Hepatocyte (in vitro differentiated cells): ENCODE data around the gene C14orf180. TPM values are rescaled to one million over a fixed set of nuclear protein-coding genes. Genes with fewer than 3 reads are reported as not detected.

Source experiments
- DNase-seq: peaks from one replicate; pipeline ENCODE4 v3.0.0-alpha.2; 2016; ENCODE audit warnings: low spot score
- H2AFZ ChIP-seq: fragments of 200-600 bp; sonication (generic); 2 replicates; pipeline ENCODE4 v1.6.0; 2016; ENCODE audit warnings: antibody characterized with exemption, mild to moderate bottlenecking
- H3K27ac ChIP-seq: fragments of 200-600 bp; sonication (generic); 2 replicates; pipeline ENCODE4 v1.5.1; 2016; ENCODE audit warnings: mild to moderate bottlenecking
- H3K27me3 ChIP-seq: fragments of 200-600 bp; sonication (generic); 2 replicates; pipeline ENCODE4 v1.6.1; 2016
- H3K36me3 ChIP-seq: fragments of 200-600 bp; sonication (generic); replicated peaks from 2 replicates; pipeline ENCODE4 v1.5.1; 2016; ENCODE audit warnings: low read depth; ENCODE audit not compliant: insufficient read depth
- H3K4me1 ChIP-seq: fragments of 200-600 bp; sonication (generic); 2 replicates; pipeline ENCODE4 v1.5.1; 2016; ENCODE audit warnings: mild to moderate bottlenecking, moderate library complexity; ENCODE audit not compliant: insufficient read depth
- H3K4me2 ChIP-seq: fragments of 200-600 bp; sonication (generic); 2 replicates; pipeline ENCODE4 v1.6.0; 2016
- H3K4me3 ChIP-seq: fragments of 200-600 bp; sonication (generic); 2 replicates; pipeline ENCODE4 v1.5.1; 2016; ENCODE audit warnings: mild to moderate bottlenecking
- H3K79me2 ChIP-seq: fragments of 200-600 bp; sonication (generic); 2 replicates; pipeline ENCODE4 v1.6.0; 2017; ENCODE audit warnings: mild to moderate bottlenecking
- H3K9me2 ChIP-seq: fragments of 200-600 bp; sonication (generic); replicated peaks from 2 replicates; pipeline ENCODE4 v1.6.0; 2017; ENCODE audit warnings: mild to moderate bottlenecking; ENCODE audit not compliant: insufficient read depth
- H3K9me3 ChIP-seq: fragments of 200-600 bp; sonication (generic); 2 replicates; pipeline ENCODE4 v1.5.1; 2016; ENCODE audit warnings: low read depth, mild to moderate bottlenecking
- H4K20me1 ChIP-seq: fragments of 200-600 bp; sonication (generic); 2 replicates; pipeline ENCODE4 v1.6.0; 2016; ENCODE audit warnings: mild to moderate bottlenecking; ENCODE audit not compliant: insufficient read depth, poor library complexity, severe bottlenecking
- EZH2 ChIP-seq: fragments of 200-600 bp; sonication (generic); IDR thresholded peaks from 2 replicates; pipeline ENCODE4 v1.6.1; 2016; ENCODE audit warnings: antibody characterized with exemption, mild to moderate bottlenecking, borderline replicate concordance
- EZH2phosphoT487 ChIP-seq: fragments of 200-600 bp; sonication (generic); IDR thresholded peaks from one replicate; pipeline ENCODE4 v1.6.1; 2018; ENCODE audit warnings: antibody characterized with exemption, mild to moderate bottlenecking, low read depth, moderate library complexity; ENCODE audit not compliant: unreplicated experiment, severe bottlenecking
- WGBS: methylation state at CpG from one replicate; pipeline ENCODE4 v1.1.6; 2016; ENCODE audit warnings: low lambda C conversion rate; ENCODE audit errors: missing lambda C conversion rate; 5-methylcytosine and 5-hydroxymethylcytosine counted together
- polyA plus RNA-seq: library from polyadenylated mRNA; unstranded; fragments of >200 nt; fragmentation: Nextera tagmentation; extraction: Ambion mirVana; gene quantifications from 2 replicates; pipeline ENCODE4 v1.2.1, GENCODE V29; 2016
- total RNA-seq: library from RNA; depleted of rRNA; stranded (reverse); fragments of >200 nt; gene quantifications from 2 replicates; pipeline ENCODE4 v1.2.3, GENCODE V29; 2014
- TF ChIP-seq, protein P1 (sequence below): fragments of 200-600 bp; sonication (generic); IDR thresholded peaks from 2 replicates; pipeline ENCODE4 v1.5.1; 2016; ENCODE audit warnings: antibody characterized with exemption, mild to moderate bottlenecking; ENCODE audit not compliant: poor library complexity

Gene C14orf180
- total and polyA plus RNA-seq, 2 experiments from 2014 or later = 1.1 to 1.2 TPM

DNA sequence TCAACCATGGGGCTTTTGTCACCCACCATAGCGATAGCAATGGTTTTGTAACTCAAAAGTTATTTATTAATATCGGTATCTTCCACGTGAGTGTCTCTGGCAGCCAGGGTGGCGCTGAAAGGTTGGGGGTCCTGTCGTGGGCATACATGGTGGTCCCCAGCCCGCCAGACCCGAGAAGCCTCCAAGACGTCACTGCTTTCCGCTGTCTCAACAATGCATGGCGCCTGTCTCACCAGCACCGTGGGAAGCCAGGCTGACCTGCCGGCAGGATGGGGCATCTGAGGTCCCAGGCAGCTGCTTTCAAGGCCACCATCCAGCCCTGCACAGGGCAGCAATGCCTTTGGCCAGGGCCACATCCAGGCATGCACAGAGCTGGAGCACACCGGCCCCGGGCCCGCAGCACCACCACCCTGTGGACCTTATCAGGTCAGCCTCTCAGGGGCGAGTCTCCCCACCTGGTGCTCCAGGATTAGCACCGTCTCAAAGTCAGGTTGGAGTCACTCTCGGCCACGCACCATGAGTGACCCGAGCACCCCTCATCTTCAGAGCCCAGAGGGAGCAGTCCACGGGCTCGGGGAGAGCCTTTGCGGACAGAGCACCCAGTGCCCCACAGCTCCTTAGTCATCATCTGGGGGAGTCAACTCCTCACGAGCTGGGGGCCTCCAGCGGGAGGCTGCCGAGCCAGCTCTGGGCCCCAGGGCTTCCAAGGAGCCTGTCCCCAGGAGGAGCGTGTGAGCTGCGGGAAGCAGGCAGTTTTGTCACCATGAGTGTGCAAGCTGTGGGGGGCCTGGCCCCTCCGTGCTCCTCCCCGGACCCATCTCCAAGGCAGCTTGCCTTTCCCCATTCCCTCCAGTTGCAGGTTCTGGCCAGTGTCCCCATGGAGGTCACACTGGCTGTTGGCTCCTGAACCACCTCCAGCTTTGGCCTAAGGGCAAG, 14.6 kb upstream of the C14orf180 start:
- Histone ChIP-seq H4K20me1 (no peaks in the 10 kb centered on the region), H3K4me2 (no peak overlapping the region), H3K79me2 (no peaks in the 10 kb centered on the region), H2AFZ (no peak overlapping the region), H3K4me1 (peaks cover 16% of the 10 kb centered on the region), H3K9me2 (no peaks in the 10 kb centered on the region), H3K27me3 (peaks cover 7% of the 10 kb centered on the region), H3K4me3 (no peak overlapping the region), H3K36me3 (no peaks in the 10 kb centered on the region), H3K9me3 (no peaks in the 10 kb centered on the region), H3K27ac (no peak overlapping the region)
- no peak for DNase-seq
- no peak for TF ChIP-seq EZH2
- TF ChIP-seq EZH2phosphoT487 = no peak
- TF ChIP-seq, protein P1, sequence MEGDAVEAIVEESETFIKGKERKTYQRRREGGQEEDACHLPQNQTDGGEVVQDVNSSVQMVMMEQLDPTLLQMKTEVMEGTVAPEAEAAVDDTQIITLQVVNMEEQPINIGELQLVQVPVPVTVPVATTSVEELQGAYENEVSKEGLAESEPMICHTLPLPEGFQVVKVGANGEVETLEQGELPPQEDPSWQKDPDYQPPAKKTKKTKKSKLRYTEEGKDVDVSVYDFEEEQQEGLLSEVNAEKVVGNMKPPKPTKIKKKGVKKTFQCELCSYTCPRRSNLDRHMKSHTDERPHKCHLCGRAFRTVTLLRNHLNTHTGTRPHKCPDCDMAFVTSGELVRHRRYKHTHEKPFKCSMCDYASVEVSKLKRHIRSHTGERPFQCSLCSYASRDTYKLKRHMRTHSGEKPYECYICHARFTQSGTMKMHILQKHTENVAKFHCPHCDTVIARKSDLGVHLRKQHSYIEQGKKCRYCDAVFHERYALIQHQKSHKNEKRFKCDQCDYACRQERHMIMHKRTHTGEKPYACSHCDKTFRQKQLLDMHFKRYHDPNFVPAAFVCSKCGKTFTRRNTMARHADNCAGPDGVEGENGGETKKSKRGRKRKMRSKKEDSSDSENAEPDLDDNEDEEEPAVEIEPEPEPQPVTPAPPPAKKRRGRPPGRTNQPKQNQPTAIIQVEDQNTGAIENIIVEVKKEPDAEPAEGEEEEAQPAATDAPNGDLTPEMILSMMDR = no peak
- 82% methylated on average over 30 of the region's 30 CpGs for WGBS

DNA sequence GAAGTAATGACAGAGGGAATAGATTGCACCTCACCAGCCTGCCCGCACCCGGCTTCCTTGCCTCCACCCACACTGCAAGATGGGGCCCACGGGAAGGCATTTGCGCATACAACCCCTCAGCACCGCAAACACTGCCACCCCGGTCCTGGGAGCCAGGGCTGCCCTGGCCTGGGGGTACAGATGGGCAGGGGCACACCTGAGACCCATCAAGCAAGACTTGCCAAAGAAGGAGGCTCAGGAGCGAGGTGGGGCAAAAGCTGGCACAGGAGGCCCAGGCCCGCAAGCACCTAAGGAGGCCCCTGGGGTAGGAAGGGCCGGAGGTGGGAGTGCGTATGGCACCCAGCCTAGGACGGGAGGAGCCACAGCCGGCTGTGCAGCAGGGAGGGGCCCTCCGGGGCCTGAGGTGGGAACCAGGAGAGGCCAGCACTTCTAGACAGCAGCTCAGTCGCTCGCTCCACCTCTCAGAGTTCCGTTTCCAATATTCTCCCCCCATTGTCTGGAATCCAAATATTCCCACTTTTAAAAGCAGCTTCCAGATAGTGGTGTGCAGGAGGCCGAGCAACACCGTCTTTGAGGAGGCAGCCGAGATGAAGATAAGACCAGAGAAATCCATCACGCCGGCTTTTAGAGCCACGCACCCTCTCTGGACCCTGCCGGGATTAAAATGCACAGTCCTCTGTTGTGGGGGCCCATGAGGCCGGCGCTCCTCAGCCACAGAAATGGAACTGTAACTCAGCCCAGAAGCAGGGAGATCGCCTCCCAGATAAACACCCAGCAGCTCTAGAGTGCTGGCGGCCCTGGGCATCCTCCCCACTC, 12.2 kb upstream of the C14orf180 start:
- no peak overlapping the region for H3K4me3 ChIP-seq
- no peak overlapping the region for H3K4me2 ChIP-seq
- no peaks in the 10 kb centered on the region for H3K79me2 ChIP-seq
- no peaks in the 10 kb centered on the region for H3K9me2 ChIP-seq
- DNase-seq = no peak
- TF ChIP-seq EZH2 (no peak), EZH2phosphoT487 (no peak)
- TF ChIP-seq, protein P1 = no peak
- peaks cover 26% of the 10 kb centered on the region for H3K4me1 ChIP-seq
- H3K36me3 ChIP-seq = no peaks in the 10 kb centered on the region
- peaks cover 7% of the 10 kb centered on the region for H3K27me3 ChIP-seq
- no peak overlapping the region for H2AFZ ChIP-seq
- WGBS = 60% methylated on average over 25 of the region's 27 CpGs
- no peak overlapping the region for H3K27ac ChIP-seq
- H3K9me3 ChIP-seq = no peaks in the 10 kb centered on the region
- no peaks in the 10 kb centered on the region for H4K20me1 ChIP-seq

DNA sequence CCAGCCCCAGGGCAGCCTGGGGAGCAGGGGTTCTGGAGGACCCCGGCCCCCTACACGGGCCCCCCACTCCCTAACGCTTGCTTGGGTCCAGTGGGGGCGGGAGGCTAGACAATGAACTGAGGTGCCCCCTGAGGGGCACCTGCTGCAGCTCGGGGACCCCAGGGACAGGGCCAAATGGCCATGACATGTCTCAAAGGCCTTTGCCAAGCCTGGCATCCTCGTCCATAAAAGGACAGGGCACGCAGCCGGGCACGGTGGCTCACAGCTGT, 11.7 kb upstream of the C14orf180 start:
- no peak overlapping the region for H3K4me3 ChIP-seq
- WGBS = 89% methylated on average over 9 of the region's 9 CpGs
- no peaks in the 10 kb centered on the region for H3K79me2 ChIP-seq

More for the DNA sequence above, 11.7 kb upstream of the C14orf180 start:
- H3K9me3 ChIP-seq = no peaks in the 10 kb centered on the region
- peaks cover 27% of the 10 kb centered on the region for H3K4me1 ChIP-seq
- no peak for DNase-seq
- TF ChIP-seq EZH2phosphoT487 (no peak), EZH2 (no peak)
- TF ChIP-seq, protein P1 = no peak
- no peaks in the 10 kb centered on the region for H3K9me2 ChIP-seq
- H4K20me1 ChIP-seq = no peaks in the 10 kb centered on the region
- no peak overlapping the region for H3K4me2 ChIP-seq
- no peaks in the 10 kb centered on the region for H3K36me3 ChIP-seq
- no peak overlapping the region for H3K27ac ChIP-seq
- no peak overlapping the region for H2AFZ ChIP-seq
- H3K27me3 ChIP-seq = peaks cover 7% of the 10 kb centered on the region
